Breast epithelium (tissue), 3 donors: ENCODE measurements around the gene ZNRF3.

ENCODE experiments used
- POLR2A ChIP-seq: fragments of 450-650 bp; IDR thresholded peaks from one replicate; pipeline ENCODE4 v1.6.1; 2016; ENCODE audit warnings: antibody characterized with exemption, mild to moderate bottlenecking, moderate library complexity
- TF ChIP-seq, protein P1 (sequence below), 3 donors: fragments of 450-650 bp; IDR thresholded peaks; one replicate each; pipeline ENCODE4 v1.5.1; 2016 to 2017; ENCODE audit warnings: antibody characterized with exemption in 3 of 3, mild to moderate bottlenecking in 3 of 3, moderate library complexity in 3 of 3

DNA sequence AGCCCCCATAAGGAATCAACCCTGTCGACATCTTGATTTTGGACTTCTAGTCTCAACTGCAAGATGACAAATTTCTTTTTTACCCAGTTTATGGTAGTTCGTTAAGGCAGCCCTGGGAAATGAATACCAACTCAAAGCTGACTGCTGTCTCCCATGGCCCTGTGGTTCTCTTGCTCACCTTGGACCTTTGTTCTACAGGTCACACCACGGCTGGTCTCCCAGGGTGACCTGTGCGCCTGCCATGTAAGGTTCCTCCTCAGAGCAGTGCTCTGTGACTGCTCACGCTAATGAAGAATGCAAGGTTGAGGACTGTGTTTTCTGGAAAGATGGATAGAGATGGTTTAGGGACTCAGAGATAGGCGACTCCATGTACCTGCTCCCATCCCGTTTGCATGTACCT lies 68.2 kb downstream of the ZNRF3 start:
- TF ChIP-seq POLR2A = no peak
- TF ChIP-seq, protein P1, sequence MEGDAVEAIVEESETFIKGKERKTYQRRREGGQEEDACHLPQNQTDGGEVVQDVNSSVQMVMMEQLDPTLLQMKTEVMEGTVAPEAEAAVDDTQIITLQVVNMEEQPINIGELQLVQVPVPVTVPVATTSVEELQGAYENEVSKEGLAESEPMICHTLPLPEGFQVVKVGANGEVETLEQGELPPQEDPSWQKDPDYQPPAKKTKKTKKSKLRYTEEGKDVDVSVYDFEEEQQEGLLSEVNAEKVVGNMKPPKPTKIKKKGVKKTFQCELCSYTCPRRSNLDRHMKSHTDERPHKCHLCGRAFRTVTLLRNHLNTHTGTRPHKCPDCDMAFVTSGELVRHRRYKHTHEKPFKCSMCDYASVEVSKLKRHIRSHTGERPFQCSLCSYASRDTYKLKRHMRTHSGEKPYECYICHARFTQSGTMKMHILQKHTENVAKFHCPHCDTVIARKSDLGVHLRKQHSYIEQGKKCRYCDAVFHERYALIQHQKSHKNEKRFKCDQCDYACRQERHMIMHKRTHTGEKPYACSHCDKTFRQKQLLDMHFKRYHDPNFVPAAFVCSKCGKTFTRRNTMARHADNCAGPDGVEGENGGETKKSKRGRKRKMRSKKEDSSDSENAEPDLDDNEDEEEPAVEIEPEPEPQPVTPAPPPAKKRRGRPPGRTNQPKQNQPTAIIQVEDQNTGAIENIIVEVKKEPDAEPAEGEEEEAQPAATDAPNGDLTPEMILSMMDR (IDR thresholded peaks at IDR 0.05) = no peak
